HG03045 (cell line): ENCODE results near the gene SPDYE2.
"Not testable (repeated sequence)": the region's sequence is repeated elsewhere in the genome, so short reads cannot be mapped to it uniquely, and the experiment has no call there.

Experiments used
- ATAC-seq: cut with Tn5 transposase; IDR thresholded peaks from one replicate; pipeline ENCODE4 v1.9.1; 2021; ENCODE audit warnings: mild to moderate bottlenecking, moderate library complexity; ENCODE audit not compliant: unreplicated experiment

The SPDYE2 gene

GRCh38 chr7:102599699-102600098, 48.7 kb downstream of the SPDYE2 start:
- ATAC-seq = not testable (repeated sequence)

DNA sequence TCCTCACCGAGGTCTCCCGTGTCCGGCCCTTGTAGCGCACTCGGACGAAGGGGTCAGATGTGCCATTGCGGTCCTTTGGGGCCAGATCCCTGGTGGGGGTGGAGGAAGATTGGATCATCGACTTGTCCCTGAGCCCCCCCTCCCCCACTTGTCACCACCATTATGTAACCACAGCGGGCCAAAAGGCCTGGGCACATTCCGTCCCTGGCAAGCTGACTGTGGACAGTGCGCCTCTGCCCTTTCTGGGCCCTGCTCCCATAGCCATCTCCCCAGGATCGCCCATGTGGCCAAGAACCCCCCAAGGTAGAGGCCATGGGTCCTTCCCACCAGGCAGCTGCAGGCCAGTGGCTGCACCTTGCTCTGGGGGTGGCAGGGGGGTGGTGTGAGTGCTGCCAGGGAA, 51.3 kb downstream of the SPDYE2 start:
- not testable (repeated sequence) for ATAC-seq

DNA sequence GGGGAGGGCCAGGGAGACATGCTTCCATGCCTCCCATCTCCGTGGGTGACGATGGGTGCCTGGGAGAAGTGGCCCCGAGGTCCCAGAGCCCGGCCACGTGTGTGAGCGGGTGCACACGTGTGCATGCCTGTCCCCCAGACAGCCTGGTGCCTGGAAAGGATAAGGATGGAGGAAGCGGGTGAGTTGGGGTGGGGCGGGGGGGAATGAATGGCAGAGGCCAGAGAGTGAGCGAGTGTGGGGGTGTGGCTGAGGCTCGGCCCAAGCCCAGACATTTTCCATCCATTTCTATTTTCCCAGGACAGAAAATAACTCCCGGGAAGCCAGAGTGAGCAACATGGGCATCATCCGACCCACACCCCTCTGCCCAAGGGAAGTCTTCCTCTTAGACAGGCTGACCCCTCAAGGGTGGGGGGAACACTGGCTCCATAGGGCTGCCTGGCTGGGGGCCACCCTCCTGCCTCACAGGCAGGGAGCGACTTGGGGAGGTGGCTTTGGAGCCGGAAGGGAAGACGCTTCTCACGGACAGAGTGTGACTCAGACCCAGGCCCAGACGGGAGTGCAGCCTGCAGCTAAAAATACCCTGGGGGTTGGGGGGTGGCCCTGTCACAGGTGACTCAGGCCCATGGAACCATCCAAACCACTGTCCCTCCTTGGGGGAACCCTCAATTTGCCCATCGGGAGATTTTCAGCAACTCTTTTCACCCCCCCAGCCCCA, 53.6 kb downstream of the SPDYE2 start:
- not testable (repeated sequence) for ATAC-seq

GRCh38 chr7:102606848-102607247, 55.8 kb downstream of the SPDYE2 start:
- not testable (repeated sequence) for ATAC-seq

- not testable (repeated sequence) for ATAC-seq
Observed at GRCh38 chr7:102609734-102610133, 58.7 kb downstream of the SPDYE2 start.

DNA sequence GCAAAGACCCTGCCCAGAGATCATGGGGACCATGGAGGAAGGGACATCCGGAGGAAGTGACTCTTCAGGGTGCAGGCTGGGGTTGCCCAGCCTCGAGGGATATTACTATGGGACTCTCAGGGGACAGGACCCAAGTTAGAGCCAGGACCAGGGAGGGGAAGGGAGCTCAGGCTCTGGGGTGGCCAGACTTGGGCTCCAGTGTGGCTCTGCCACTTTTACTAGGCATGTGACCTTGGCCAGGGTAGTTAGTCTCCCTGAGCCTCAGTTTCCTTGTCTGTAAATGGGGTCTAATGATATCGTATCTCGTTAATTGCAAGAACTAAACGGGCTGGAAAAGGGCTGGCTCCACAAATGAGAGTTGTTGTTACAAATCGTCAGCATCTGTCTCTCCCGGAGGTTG, 59.4 kb downstream of the SPDYE2 start:
- ATAC-seq = not testable (repeated sequence)

DNA sequence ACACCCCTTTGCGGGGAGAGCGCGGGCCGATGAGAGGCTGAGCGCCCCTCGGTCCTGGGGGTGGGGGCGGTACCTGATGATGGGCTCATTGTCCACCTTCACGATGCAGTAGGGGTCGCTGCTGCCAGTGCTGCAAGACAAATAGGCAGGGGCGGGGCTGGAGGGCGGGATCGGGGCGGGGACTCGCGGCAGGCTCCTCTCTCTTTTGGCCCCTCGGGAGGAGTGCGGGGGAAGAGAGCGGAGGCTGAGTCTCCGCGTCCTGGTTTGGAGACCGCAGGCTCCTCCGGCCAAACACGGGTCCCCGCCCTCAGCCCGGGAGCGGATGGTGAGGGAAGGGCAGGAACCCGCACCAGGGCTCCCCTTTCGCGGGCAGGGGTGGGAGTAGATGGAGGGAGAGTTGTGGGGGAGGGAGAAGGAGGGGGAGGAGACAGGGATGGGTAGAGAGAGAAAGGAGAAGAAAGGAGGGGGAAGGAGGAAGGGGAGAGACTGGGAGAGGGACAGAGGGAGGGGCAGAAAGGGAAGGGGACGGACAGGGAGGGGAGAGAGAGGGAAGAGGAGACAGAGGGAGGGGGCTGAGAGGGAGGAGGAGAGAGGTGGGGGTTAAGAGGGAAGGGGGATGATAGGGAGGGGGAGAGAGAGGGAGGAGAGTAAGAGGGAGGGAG, 60.1 kb downstream of the SPDYE2 start:
- ATAC-seq = peak; percentile 32

GRCh38 chr7:102611675-102612325, 60.8 kb downstream of the SPDYE2 start:
- ATAC-seq = not testable (repeated sequence)
